HEK293 (cell line): ENCODE data around the gene SLC19A1.

Source experiments
- TCF7L2 ChIP-seq: IDR thresholded peaks from 2 replicates; pipeline ENCODE4 v1.6.1; 2011; ENCODE audit warnings: low read depth, mild to moderate bottlenecking, inconsistent platforms, low read length, moderate library complexity, borderline replicate concordance
- ZBTB1 ChIP-seq: fragments of 450-650 bp; formaldehyde crosslinking; IDR thresholded peaks from 2 replicates; pipeline ENCODE4 v1.5.1; 2016; ENCODE audit warnings: missing biosample characterization, missing genetic modification characterization
- ZBTB21 ChIP-seq: fragments of 450-650 bp; formaldehyde crosslinking; IDR thresholded peaks from 2 replicates; pipeline ENCODE4 v1.5.1; 2017; ENCODE audit warnings: missing biosample characterization, missing genetic modification characterization
- ZBTB8A ChIP-seq: fragments of 450-650 bp; formaldehyde crosslinking; IDR thresholded peaks from 2 replicates; pipeline ENCODE4 v1.5.1; 2016; ENCODE audit warnings: missing biosample characterization, missing genetic modification characterization
- ZNF311 ChIP-seq: fragments of 450-650 bp; formaldehyde crosslinking; IDR thresholded peaks from 2 replicates; pipeline ENCODE4 v1.5.1; 2017; ENCODE audit warnings: missing biosample characterization, missing genetic modification characterization, borderline replicate concordance
- ZNF677 ChIP-seq: fragments of 450-650 bp; IDR thresholded peaks from 2 replicates; pipeline ENCODE4 v1.5.0; 2018; ENCODE audit warnings: missing biosample characterization, mild to moderate bottlenecking, missing genetic modification characterization, moderate library complexity
- ZNF785 ChIP-seq: fragments of 450-650 bp; formaldehyde crosslinking; IDR thresholded peaks from 2 replicates; pipeline ENCODE4 v1.5.1; 2016; ENCODE audit warnings: missing biosample characterization, missing genetic modification characterization
- TF ChIP-seq, protein P1 (sequence below): fragments of 450-650 bp; formaldehyde crosslinking; conservative IDR thresholded peaks from 2 replicates; pipeline ENCODE4 v1.5.1; 2016; ENCODE audit warnings: low read depth, missing biosample characterization, missing genetic modification characterization
- TF ChIP-seq, protein P2 (sequence below): fragments of 450-650 bp; formaldehyde crosslinking; IDR thresholded peaks from 2 replicates; pipeline ENCODE4 v1.5.1; 2016; ENCODE audit warnings: missing biosample characterization, missing genetic modification characterization
- TF ChIP-seq, protein P3 (sequence below): fragments of 450-650 bp; formaldehyde crosslinking; IDR thresholded peaks from 2 replicates; pipeline ENCODE4 v1.5.1; 2017; ENCODE audit warnings: missing biosample characterization, missing genetic modification characterization
- TF ChIP-seq, protein P4 (sequence below): fragments of 450-650 bp; formaldehyde crosslinking; IDR thresholded peaks from 2 replicates; pipeline ENCODE4 v1.5.1; 2016; ENCODE audit warnings: missing biosample characterization, missing genetic modification characterization
- TF ChIP-seq, protein P5 (sequence below): fragments of 450-650 bp; formaldehyde crosslinking; IDR thresholded peaks from 2 replicates; pipeline ENCODE4 v1.5.1; 2016; ENCODE audit warnings: missing biosample characterization, missing genetic modification characterization

DNA sequence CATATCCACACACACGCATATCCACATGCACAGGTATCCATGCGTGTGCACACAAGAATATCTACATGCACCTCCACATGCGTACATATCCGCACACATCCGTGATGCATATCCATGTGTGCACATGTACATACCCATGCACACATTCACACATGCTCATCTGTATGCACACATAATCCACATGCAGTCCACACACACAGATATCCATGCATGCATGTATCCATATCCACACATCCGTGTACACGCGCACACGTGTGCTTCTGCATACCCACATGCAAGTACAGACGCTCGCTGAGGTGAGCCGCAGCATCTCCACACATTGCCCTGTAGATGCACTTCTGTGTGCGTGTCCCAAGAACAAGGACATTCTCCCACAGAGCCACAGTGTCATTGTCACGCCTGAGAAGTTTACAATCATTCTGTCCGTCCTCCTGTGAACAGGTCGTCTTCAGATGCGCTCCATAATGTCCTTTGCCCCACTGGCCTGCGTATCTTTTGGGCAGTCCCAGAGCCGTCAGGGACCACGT lies 93.9 kb downstream of the SLC19A1 start:
- TF ChIP-seq, protein P1, sequence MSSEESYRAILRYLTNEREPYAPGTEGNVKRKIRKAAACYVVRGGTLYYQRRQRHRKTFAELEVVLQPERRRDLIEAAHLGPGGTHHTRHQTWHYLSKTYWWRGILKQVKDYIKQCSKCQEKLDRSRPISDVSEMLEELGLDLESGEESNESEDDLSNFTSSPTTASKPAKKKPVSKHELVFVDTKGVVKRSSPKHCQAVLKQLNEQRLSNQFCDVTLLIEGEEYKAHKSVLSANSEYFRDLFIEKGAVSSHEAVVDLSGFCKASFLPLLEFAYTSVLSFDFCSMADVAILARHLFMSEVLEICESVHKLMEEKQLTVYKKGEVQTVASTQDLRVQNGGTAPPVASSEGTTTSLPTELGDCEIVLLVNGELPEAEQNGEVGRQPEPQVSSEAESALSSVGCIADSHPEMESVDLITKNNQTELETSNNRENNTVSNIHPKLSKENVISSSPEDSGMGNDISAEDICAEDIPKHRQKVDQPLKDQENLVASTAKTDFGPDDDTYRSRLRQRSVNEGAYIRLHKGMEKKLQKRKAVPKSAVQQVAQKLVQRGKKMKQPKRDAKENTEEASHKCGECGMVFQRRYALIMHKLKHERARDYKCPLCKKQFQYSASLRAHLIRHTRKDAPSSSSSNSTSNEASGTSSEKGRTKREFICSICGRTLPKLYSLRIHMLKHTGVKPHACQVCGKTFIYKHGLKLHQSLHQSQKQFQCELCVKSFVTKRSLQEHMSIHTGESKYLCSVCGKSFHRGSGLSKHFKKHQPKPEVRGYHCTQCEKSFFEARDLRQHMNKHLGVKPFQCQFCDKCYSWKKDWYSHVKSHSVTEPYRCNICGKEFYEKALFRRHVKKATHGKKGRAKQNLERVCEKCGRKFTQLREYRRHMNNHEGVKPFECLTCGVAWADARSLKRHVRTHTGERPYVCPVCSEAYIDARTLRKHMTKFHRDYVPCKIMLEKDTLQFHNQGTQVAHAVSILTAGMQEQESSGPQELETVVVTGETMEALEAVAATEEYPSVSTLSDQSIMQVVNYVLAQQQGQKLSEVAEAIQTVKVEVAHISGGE (tag by site-specific recombination): no peak
- TF ChIP-seq, protein P2, sequence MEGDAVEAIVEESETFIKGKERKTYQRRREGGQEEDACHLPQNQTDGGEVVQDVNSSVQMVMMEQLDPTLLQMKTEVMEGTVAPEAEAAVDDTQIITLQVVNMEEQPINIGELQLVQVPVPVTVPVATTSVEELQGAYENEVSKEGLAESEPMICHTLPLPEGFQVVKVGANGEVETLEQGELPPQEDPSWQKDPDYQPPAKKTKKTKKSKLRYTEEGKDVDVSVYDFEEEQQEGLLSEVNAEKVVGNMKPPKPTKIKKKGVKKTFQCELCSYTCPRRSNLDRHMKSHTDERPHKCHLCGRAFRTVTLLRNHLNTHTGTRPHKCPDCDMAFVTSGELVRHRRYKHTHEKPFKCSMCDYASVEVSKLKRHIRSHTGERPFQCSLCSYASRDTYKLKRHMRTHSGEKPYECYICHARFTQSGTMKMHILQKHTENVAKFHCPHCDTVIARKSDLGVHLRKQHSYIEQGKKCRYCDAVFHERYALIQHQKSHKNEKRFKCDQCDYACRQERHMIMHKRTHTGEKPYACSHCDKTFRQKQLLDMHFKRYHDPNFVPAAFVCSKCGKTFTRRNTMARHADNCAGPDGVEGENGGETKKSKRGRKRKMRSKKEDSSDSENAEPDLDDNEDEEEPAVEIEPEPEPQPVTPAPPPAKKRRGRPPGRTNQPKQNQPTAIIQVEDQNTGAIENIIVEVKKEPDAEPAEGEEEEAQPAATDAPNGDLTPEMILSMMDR (tag by site-specific recombination): no peak
- no peak for TF ChIP-seq ZNF785 (tag by site-specific recombination)
- TF ChIP-seq ZBTB1: no peak
- no peak for TF ChIP-seq ZNF311 (tag by site-specific recombination)
- TF ChIP-seq ZNF677: no peak
- TF ChIP-seq, protein P3, sequence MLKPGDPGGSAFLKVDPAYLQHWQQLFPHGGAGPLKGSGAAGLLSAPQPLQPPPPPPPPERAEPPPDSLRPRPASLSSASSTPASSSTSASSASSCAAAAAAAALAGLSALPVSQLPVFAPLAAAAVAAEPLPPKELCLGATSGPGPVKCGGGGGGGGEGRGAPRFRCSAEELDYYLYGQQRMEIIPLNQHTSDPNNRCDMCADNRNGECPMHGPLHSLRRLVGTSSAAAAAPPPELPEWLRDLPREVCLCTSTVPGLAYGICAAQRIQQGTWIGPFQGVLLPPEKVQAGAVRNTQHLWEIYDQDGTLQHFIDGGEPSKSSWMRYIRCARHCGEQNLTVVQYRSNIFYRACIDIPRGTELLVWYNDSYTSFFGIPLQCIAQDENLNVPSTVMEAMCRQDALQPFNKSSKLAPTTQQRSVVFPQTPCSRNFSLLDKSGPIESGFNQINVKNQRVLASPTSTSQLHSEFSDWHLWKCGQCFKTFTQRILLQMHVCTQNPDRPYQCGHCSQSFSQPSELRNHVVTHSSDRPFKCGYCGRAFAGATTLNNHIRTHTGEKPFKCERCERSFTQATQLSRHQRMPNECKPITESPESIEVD: no peak
- TF ChIP-seq, protein P4, sequence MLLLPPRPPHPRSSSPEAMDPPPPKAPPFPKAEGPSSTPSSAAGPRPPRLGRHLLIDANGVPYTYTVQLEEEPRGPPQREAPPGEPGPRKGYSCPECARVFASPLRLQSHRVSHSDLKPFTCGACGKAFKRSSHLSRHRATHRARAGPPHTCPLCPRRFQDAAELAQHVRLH (tag by site-specific recombination): no peak
- no peak for TF ChIP-seq TCF7L2
- TF ChIP-seq, protein P5, sequence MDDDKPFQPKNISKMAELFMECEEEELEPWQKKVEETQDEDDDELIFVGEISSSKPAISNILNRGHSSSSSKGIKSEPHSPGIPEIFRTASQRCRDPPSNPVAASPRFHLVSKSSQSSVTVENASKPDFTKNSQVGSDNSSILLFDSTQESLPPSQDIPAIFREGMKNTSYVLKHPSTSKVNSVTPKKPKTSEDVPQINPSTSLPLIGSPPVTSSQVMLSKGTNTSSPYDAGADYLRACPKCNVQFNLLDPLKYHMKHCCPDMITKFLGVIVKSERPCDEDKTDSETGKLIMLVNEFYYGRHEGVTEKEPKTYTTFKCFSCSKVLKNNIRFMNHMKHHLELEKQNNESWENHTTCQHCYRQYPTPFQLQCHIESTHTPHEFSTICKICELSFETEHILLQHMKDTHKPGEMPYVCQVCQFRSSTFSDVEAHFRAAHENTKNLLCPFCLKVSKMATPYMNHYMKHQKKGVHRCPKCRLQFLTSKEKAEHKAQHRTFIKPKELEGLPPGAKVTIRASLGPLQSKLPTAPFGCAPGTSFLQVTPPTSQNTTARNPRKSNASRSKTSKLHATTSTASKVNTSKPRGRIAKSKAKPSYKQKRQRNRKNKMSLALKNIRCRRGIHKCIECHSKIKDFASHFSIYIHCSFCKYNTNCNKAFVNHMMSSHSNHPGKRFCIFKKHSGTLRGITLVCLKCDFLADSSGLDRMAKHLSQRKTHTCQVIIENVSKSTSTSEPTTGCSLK (tag by site-specific recombination): no peak
- no peak for TF ChIP-seq ZBTB21 (tag by site-specific recombination)
- TF ChIP-seq ZBTB8A: no peak
